ENCODE data around the gene PTCRA.
"Not testable (repeated sequence)": the region's sequence is repeated elsewhere in the genome, so short reads cannot be mapped to it uniquely, and the experiment has no call there.

Gene PTCRA, protein sequence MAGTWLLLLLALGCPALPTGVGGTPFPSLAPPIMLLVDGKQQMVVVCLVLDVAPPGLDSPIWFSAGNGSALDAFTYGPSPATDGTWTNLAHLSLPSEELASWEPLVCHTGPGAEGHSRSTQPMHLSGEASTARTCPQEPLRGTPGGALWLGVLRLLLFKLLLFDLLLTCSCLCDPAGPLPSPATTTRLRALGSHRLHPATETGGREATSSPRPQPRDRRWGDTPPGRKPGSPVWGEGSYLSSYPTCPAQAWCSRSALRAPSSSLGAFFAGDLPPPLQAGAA
- long read RNA-seq, donor 1, result 0 reads
- long read RNA-seq, donor 2, result 0 reads
- long read RNA-seq, donor 3, result 0 reads
- long read RNA-seq, donor 4, result 0 reads
- long read RNA-seq, donor 5, result 0 reads
- long read RNA-seq, donor 6, result 0 reads
- long read RNA-seq, donor 7, result 0 reads
- long read RNA-seq, donor 8, result 0 reads

DNA sequence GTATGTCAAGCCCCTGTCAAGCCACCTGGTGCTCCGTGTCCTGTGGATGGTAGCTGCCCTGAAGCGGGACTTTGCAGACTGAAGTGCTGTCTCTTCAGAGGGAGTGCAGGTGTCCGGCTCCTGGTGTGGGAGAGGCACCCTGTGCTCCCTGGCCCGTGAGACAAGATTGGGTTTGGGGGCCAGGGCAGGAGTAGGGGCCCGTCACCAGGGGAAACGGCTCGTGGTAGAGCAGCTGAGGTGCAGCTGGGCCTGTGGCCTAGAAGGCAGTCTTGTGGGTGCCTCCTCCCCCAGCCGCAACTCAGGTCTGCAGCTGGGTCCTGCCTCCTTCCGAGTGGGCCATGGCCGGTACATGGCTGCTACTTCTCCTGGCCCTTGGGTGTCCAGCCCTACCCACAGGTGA, at the start of gene PTCRA:
Gene PTCRA (plus strand): TSS at position 322 of the 400 bp plus-strand sequence. CDS start 17 bp downstream, at position 339.
- no peak for DNase-seq

DNA sequence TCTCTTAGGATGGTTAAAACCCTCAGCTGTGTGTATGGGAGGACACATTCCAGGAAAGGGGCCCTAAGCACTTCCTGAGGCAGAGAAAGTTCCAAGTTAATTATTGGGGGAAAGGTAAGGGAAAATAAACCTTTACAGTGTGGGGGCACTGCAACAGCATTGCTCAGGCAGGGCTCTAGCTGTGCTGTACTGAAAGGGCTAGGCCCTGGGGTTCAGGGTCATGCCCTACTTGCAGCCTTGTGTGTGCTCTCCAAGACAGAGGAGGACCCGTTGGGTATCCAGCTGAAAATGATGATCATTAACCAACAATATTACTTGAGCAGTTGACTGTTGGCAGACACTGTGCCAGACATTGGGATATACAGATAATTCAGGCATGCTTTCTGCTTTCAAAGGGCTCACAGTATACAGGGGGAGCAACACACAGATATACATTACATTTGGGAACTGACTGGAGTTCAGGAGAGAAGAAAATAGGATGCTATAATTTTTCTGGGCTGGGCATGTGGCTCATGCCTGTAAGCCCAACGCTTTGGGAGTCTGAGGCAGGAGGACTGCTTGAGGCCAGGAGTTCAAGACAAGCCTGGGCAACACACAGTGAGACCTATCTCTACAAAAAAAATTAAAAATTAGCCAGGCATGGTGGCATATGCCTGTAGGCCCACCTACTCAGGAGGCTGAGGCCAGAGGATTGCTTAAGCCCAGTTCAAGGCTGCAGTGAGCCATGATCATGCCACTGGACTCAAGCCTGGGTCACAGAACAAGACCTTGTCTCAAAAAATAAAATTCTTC, 45.5 kb upstream of the PTCRA start:
- no peak for DNase-seq

DNA sequence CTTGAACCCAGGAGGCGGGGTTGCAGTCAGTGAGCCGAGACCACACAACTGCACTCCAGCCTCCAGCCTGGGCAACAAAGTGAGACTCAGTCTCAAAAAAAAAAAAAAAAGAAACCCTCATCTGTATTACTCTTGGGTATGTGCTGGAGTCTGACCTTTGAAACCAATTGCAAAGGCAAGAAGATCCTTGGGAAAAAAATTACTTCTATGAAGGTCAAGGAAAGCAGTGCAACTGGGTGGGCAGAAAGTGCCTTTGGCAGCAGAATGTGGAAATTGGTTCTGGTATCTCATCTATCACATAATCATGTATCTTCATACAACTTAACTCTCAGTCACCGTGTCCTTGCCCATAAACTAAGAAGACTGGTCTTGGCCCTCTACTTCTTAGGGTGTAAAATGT, 44.1 kb upstream of the PTCRA start:
- no peak for DNase-seq

DNA sequence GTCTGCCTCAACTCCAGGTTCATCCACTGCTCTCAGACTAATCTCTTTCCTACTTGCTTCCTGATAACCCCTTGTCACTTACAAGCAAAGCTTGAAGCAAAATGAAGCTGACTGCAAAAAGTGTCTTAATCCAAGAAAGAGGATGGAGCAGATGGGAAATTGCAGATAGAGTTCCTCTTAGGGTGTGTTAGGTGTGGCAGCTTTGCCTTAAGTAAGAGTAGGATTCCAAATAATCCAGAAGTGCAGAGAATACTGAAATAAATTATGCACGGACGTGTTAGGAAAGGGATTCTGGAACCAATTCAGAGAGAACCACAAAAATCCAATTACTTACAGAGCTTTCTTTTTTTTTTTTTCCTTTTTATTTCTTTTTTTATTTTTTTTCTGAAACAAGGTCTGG, 42.5 kb upstream of the PTCRA start:
- no peak for DNase-seq

DNA sequence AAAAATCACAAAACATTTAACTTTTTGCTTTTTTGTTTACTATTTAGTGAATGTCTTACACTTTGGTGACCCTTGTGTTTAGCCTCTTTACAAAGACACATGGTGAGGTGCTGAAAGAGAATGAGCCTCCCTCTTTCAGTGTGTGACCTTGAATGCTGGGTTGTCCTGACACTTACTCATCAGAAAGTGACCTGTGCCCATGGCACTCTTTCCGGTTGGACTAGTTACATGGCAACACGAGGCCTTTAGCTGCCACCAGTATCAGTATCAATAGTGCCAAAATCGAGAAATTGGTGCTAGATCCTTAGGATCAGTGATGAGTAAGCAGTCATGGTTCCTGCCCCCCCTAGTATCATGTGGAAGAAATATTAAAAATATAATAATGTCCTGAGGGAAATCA, 38.2 kb upstream of the PTCRA start:
- no peak for DNase-seq

DNA sequence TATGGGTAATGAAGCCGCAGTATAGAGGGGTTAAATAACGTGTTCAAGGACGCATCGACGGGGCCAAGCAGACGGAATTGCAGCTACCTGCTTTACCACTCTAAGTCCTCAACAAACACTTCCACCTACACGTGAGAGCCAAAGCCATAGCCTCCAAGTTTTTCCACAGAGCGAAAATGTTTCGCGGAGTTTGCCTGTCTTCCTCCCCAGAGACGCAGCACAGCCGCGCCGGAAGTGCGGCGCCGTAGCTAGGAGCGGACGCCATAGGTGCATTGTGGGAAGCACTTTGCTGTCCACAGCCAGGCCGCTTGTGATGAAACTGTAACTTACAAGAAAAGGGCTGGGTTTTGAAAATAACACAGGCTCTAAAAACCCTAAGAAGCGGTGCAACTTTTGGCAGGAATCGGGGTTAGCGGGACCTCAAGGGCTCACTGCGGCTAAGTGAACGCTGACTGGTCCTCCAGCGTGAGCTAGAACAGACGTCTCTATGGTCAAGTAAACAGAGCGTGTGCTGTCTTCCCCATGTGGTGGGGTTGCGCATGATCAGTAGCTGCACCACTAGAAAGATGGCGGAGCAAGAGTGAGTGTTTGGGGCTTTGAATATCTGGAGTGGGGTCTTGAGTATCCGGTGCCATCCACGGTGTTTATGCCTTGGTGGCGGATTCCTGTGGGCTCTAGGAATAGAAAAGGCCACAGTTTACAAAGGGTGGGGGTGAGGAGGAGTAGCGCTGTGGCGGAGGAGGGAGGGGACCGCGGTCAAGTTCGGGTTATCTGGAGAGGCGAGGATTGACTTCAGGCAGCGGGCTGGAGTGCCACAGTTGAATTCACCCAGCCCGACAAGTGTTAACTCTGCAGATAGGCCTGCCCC, 36.2 kb upstream of the PTCRA start, which contains the start of gene RPL7L1:
Gene RPL7L1 (plus strand): TSS at position 245 of the 868 bp plus-strand sequence. CDS start 295 bp downstream, at position 540.
- DNase-seq, result peak; percentile 98

DNA sequence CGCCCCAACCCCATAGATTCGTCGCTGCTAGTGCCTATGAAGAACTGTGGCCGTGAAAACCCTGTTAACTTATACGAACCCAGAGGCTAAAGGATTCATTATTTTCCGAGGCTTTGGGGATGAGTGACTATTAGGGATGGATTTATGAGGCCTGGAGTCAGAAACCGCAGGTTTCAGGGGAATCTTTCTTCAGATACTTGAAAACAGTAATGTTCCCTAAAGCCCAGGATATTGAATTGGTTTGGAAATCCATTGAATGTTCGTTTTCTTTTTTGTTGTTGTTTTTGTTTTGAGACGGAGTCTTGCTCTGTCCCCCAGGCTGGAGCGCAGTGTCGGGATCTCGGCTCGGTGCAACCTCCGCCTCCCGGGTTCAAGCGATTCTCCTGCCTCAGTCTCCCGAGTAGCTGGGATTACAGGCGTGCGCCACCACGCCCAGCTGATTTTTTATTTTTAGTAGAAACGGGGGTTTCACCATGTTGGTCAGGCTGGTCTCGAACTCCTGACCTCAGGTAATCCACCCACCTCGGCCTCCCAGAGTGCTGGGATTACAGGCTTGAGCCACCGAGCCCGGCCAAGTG, 35.5 kb upstream of the PTCRA start:
- DNase-seq, result not testable (repeated sequence)

DNA sequence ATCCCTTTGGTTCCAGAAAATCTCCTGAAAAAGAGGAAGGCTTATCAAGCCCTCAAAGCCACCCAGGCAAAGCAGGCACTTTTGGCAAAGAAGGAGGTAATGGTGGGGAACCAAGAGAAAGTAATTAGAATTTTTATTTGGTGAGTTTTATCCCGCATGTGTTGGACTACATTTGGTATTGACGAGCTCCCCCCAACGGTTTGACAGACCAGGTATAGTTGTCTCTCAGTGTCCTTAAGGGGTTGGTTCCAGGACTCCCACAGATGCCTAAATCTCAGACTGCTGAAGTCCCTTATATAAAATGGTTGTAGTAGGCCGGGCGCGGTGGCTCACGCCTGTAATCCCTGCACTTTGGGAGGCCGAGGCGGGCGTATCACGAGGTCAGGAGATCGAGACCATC, 35.0 kb upstream of the PTCRA start:
- DNase-seq, result not testable (repeated sequence)

DNA sequence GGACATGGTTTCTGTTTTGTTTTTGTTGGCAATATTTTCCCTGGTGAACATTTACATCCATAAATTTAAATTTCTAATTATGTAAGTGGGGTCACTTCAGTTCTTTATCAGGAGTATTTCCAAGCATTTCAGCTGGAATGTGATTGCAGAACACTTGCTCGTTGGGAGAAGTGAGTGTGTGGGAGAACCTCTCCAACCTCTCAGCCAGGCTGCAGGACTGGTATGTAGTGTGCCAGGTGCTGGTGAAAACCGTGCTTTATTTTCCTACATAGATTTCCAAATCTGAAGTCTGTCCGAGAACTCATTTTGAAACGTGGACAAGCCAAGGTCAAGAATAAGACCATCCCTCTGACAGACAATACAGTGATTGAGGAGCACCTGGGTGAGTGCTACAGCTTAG, 30.2 kb upstream of the PTCRA start:
- DNase-seq, result no peak

DNA sequence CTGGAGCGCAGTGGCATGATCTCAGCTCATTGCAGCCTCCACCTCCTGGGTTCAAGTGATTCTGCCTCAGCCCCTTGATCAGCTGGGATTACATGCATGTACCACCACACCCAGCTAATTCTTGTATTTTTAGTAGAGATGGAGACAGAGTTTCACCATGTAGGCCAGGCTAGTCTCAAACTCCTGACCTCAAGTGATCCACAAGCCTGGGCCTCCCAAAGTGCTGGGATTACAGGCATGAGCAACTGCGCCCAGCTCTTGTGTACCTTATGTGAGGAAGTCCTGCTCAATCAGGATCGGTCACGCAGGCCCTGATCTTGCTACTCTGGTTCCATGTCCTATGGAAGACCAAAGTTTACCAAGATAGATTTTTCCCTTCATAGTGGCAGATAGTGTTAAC, 27.7 kb upstream of the PTCRA start:
- DNase-seq, result not testable (repeated sequence)

DNA sequence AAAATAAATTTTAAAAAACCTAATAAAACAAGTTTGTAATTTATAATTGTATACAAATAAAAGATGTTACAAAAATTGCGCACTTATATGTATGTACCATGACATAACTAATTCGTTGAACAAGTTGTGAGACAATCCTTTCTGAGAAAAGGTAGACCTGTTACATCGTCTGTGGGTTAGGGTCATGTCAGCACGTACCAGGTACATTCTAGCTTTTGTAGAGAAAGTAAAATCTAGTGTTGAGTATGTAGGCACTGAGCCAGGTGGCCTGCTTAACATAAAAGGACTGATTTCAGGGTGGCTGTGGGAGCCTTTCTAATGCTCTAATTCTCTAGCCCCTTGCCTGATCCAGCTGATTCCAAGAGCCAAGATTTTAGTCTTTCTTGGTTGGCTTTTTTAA, 26.0 kb upstream of the PTCRA start:
- DNase-seq, result no peak

DNA sequence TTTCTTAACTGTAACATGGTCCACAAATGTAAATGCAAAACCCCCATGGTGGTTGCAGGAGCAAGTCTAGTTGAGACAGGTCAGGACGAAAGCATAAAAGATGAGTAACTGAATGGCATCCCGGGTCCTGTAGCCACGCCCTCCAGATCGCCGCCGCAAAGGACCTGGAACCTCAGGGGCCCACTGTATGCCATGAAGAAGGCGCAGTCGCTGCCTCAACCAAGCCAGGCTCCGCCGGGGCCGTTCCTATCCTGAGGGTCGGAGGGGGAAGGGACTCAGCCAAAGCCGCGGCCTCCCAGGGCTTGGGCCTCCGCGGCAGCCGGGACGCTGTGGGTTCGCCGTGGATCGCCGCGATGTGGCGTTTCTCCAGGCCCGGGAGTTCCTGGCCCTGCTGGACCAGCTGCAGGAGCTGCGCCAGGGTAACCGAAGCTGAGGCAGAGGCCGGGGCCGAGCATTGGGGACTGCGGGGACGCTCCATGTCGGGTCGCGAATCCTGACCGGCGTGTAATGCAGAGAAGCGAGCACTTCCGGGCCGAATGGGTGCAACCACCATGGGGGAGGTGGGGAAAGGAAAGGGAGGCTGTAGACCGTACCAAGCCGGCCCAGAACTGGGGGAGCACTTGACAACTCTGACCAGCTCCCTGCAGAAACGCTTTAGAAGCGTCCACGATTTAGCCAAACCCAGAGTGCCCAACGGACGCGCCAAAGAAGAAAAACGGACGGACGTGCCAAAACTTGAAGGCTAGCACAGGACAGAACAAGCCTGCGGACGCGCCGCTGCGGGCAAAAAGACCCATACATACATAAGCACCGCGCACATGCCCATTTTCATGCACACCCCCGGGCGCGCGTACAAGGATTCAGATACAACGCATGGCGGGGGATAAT, 25.3 kb upstream of the PTCRA start:
- DNase-seq, result peak; percentile 94

DNA sequence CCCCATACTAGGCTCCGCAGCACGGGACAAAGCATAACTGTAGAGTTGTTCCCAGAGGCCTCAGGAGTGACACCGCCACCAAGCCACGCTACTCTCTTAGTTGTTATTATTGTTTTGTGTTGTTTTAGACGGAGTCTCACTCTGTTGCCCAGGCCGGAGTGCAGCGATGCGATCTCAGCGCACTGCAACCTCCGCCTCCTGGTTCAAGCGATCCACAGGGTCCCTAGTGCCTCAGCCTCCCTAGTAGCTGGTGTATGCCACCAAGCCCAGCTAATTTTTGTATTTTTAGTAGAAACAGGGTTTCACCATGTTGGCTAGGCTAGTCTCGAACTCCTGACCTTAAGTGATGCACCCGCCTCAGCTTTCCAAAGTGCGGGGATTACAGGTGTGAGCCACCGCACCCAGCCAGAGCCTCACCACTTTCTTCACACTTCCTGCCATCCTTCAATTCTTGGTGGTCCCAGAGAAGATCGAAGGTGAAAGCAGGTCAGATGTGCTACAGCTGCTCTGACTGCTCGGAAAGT, 24.6 kb upstream of the PTCRA start:
- DNase-seq, result no peak

DNA sequence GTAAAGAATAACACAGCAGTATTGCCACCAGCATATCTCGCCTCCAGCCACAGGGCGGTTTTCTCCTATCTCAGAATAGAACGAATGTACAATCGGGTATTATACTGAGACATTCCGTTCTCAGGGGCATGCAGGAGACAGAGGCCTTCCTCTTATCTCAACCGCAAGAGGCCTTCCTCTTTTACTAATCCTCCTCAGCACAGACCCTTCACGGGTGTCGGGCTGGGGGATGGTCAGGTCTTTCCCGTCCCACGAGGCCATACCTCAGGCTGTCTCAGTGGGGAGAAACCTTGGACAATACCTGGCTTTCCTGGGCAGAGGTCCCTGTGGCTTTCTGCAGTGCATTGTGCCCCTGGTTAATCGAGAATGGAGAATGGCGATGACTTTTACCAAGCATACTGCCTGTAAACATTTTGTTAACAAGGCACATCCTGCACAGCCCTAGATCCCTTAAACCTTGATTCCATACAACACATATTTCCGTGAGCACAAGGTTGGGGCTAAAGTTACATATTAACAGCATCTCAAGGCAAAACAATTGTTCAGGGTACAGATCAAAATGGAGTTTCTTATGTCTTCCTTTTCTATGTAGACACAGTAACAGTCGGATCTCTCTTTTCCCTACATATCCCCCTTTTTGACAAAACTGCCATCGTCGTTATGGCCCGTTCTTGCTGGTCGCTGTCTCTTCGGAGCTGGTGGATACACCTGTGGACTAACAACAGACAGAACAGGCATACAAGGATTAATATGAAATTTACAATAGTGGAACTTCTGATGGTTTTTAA, 21.6 kb upstream of the PTCRA start:
- not testable (repeated sequence) for DNase-seq

DNA sequence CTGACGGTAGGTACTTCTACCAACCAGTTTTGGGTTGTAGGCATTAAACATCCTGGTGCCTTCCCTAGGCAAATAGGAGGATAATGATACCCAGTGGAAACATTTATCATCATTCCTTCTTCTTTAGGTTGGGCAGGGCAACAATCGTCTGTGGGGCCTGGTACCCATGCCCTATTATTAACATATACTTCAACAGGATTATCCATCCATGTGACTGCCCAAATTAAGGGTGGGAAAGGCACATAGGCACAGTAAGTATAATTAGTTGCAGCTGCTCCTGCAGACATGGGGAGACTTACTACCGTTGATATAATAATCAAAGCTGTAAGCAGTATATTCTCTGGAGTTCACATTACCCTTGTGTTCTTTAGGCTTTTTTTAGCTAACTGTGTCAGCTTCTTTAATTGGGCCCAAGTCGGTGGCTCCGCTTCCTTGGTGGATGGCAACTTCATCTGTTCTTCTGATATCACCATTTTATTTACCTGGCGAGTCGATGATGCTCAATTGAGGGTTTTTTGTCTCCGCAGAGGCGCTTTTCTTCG, 19.6 kb upstream of the PTCRA start:
- no peak for DNase-seq

DNA sequence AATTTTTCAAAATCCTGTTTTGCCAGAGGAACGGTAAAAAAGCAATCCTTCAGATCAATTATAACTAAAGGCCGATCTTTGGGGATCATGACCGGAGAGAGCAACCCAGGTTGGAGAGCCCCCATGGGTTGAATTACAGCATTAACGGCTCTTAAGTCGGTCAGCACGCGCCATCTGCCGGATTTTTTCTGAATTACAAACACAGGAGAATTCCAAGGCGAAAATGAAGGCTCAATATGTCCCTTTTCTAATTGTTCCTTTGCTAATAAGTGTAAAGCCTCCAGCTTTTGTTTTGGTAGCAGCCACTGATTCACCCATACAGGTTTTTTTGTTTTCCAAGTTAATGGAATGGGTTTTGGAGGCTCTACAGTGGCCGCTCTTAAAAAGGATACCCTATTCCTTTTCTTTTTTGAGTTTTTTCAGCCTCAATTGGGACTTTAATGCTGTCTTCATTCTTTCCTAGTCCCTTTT, 16.9 kb upstream of the PTCRA start:
- DNase-seq, result peak; percentile 54

DNA sequence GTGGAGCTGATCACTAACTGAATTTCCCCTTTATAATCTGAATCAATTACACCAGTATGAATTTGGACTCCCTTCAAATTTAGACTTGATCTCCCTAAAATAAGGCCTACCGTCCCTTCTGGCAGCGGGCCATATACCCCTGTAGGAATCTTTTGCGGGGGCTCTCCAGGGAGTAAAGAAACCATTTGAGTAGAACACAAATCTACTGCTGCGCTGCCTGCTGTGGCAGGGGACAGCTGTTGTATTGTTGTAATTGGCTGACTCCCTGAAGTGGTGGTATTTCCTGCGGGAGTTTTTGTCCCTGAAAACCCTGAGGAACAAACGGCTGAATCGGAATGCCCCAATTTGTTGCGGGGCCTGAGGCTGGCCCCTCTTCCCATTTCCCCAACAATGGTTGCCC, 16.0 kb upstream of the PTCRA start:
- DNase-seq, result peak; percentile 47

DNA sequence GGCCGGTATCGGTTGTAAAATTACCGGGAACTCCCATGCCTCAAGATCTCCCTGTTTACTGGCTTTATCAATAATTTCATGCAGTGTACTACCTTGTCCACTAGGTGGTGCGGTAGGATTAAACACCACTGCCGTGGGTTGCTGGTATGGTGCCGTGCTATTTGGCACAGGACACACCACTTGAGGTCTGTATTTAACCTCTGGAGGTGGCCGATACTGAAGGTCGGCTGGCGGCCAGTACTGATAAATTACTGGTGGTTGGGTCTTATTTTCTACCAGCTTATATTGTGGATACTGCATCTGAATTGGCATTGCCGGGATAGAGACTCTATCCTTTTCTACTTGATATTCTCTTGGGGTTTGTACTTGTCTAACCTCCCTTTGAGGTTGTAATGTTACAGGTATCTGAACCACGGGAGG, 14.3 kb upstream of the PTCRA start:
- peak; percentile 70 for DNase-seq

Data from right kidney (tissue), 9 donors.